Activated CD8-positive, alpha-beta memory T cell treated with anti-CD3 and anti-CD28 coated beads for 36 hours (primary cell): ENCODE measurements around the gene DLGAP4. TPM values are rescaled to one million over a fixed set of nuclear protein-coding genes. Genes with fewer than 3 reads are reported as not detected.

Source experiments
- CTCF ChIA-PET: fragments of 350-600 bp; sonication (Branson Sonifier 250); formaldehyde crosslinking; loops from one replicate; lab custom pipeline; 2021; ENCODE audit warnings: antibody characterized with exemption; lab: Charles Lee
- POLR2A ChIA-PET: fragments of 350-600 bp; sonication (Branson Sonifier 250); formaldehyde crosslinking; loops from one replicate; lab custom pipeline; 2021; ENCODE audit warnings: antibody characterized with exemption; lab: Charles Lee
- total RNA-seq, 2 experiments: library from RNA; stranded (reverse); gene quantifications; one replicate each; pipeline ENCODE4 v1.2.3, GENCODE V29; 2021

Gene DLGAP4
- total RNA-seq, 2 experiments from 2014 or later, result 12.0 to 15.1 TPM

GRCh38 chr20:36573798-36574365, 267.7 kb downstream of the DLGAP4 start:
- ChIA-PET CTCF (interaction anchor here (1.0 to 5.0 kb wide), 6 partner anchors 15 to 110 kb away, joined by 3 to 24 read pairs (median 7); partner anchors contain the start of gene RAB5IF), POLR2A (interaction anchor here (1.0 to 5.1 kb wide), 10 partner anchors 12 to 621 kb away, joined by 3 to 42 read pairs (median 4); partner anchors contain the start of genes RAB5IF, SCAND1 and SLA2)

- POLR2A ChIA-PET, result interaction anchor here (0.6 to 5.1 kb wide), 9 partner anchors 11 to 111 kb away, joined by 3 to 42 read pairs (median 4); partner anchors contain the start of gene RAB5IF
Observed at GRCh38 chr20:36574366-36575135, 268.4 kb downstream of the DLGAP4 start.

GRCh38 chr20:36576081-36576445, 269.9 kb downstream of the DLGAP4 start:
- ChIA-PET CTCF (interaction anchor here (0.7 to 5.0 kb wide), 4 partner anchors 16 to 89 kb away, joined by 3 to 24 read pairs (median 6); partner anchors contain the start of gene RAB5IF), POLR2A (interaction anchor here (1.1 to 5.1 kb wide), 4 partner anchors 12 to 29 kb away, joined by 4 to 42 read pairs (median 26); partner anchors contain the start of gene RAB5IF)

More at GRCh38 chr20:36574366-36575135, 268.4 kb downstream of the DLGAP4 start:
- CTCF ChIA-PET, result interaction anchor here (0.6 to 5.0 kb wide), 6 partner anchors 14 to 63 kb away, joined by 3 to 24 read pairs (median 7); partner anchors contain the start of gene RAB5IF

Other genes starting within 250 kb of the DLGAP4 start
- under 1 TPM; 0.13 to 0.55 TPM for gene EPB41L1, start 151.6 kb upstream of the DLGAP4 start, total RNA-seq
- 10 to 100 TPM; 25.3 to 27.8 TPM for gene AAR2, start 69.9 kb upstream of the DLGAP4 start, total RNA-seq
- under 1 TPM; 0.17 to 0.19 TPM for gene MYL9, start 235.2 kb downstream of the DLGAP4 start, total RNA-seq